HG03521 (cell line): ENCODE measurements around the gene GPR63.

Experiments
- ATAC-seq: cut with Tn5 transposase; IDR thresholded peaks from one replicate; pipeline ENCODE4 v1.9.1; 2021; ENCODE audit warnings: mild to moderate bottlenecking, moderate library complexity; ENCODE audit not compliant: unreplicated experiment

GPR63 gene, protein sequence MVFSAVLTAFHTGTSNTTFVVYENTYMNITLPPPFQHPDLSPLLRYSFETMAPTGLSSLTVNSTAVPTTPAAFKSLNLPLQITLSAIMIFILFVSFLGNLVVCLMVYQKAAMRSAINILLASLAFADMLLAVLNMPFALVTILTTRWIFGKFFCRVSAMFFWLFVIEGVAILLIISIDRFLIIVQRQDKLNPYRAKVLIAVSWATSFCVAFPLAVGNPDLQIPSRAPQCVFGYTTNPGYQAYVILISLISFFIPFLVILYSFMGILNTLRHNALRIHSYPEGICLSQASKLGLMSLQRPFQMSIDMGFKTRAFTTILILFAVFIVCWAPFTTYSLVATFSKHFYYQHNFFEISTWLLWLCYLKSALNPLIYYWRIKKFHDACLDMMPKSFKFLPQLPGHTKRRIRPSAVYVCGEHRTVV

GRCh38 chr6:96837081-96837971, at the start of gene GPR63:
GPR63 (minus strand) TSS chr6:96837477; CDS start chr6:96799731, 37,746 bp downstream.
- peak; percentile 89 for ATAC-seq

DNA sequence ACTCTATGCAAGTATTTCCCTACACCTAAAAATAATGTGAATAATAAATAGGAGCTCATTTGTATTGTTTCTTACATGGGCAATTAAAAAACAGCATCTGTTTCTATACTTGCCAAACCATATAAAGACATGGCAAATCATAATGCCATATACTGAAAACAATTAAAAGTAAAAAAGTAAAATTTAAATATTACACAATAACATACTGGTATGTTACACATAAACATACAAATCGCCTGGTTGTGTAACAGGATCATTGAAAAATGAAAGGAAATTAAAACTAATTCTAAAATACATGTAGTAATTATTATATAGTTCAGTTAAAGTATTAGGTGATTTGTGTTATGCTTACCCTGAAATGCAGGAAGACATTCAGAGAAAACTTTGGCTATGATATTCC, 49.2 kb upstream of the GPR63 start:
- no peak for ATAC-seq

DNA sequence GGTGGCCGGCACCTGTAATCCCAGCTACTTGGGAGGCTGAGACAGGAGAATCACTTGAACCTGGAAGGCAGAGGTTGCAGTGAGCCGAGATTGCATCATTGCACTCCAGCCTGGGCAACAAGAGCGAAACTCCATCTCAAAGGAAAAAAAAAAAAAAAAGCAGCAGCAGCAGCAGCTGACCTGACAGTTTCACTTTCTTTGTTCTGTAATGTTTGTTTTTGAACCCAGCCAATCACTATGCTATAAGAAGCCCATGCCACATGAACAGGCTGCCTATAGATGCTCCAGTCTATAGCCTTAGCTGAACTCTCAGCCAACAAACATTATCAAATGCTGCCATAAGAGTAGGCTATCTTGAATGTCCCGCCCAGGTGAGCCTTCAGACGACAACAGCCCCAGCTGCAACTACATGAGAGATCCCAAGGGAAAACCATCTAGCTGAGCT, 47.9 kb upstream of the GPR63 start:
- peak; percentile 86 for ATAC-seq

DNA sequence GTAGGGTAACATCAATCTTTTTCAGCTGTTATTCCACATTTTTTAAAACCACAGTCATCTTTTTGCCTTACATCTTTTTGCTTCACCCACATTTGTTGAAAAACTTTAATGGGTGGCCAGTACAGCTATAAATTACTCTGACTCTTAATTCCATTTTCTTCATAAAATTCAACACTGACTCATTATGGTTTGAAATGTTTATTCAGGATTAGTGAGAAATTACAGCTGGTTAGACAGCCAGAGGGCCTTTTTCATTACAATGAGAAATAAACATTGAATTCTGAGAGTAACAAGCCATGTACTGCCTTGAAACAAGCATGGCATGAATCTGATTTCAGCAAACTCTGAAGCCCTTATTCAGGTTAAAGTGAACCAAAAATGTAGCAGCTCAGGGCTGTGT, 40.9 kb upstream of the GPR63 start:
- ATAC-seq, result no peak

- ATAC-seq, result no peak
Measured at GRCh38 chr6:96876886-96877545, 39.7 kb upstream of the GPR63 start.

GRCh38 chr6:96872976-96873375, 35.7 kb upstream of the GPR63 start:
- ATAC-seq, result no peak

- no peak for ATAC-seq
Measured at GRCh38 chr6:96865055-96865405, 27.8 kb upstream of the GPR63 start.

DNA sequence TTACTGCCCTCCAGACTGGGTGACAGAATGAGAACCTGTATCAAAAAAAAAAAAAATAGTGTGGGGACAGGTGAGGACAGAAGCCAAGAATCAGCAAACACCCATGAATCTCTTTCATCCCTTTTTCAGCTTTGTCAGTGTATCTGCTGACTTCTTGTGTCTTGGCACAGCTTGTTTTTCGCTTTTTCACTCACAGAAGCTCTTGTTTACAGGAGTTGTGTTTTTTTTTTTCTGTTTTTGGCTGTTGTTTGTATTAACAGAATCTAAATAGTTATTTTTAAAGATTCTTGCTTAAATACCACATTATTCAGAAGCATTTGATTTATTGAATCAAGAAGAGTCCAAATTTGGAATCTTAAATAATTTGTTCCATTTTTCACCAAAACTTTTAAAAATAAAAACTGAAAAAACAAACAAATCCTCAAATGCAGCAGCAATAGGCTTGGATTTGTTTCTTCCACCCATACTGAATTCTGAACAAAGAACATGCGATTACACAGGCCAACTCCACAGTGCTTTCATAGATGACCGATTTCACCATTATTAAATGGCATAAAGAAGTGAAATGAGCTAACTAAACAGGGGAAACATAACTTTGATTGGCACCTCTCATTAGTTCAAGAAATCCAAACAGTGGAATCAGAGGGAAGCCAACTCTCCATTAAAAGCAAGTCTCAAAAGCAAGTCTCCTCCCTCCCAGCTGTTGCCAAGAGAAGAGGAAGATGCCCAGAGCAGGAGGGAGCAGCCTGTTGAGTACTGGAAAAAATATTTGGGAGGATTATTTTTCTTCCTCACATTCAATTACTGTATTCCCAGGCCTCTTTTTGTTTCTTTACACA, 27.2 kb upstream of the GPR63 start:
- no peak for ATAC-seq

DNA sequence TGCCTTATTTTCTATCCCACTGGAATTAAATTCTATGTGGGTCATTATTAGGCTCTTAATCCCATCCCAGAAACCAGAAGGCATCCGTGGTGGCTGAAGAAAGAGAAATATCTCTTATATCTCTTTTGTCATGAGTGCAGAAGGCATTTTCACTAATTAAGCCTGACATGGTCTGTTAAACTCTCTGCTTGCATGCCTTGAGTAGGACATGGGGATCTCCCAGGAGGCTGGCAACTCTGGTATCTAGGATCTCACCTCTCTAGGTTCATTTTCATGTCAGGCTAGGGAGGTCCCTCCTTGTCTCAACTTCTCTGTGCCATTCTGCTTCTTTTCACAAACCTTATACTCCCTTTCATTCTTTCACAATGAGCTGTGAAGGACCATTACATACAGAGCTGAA, 25.3 kb upstream of the GPR63 start:
- ATAC-seq, result no peak

- ATAC-seq, result no peak
Measured at GRCh38 chr6:96861588-96861987, 24.3 kb upstream of the GPR63 start.

DNA sequence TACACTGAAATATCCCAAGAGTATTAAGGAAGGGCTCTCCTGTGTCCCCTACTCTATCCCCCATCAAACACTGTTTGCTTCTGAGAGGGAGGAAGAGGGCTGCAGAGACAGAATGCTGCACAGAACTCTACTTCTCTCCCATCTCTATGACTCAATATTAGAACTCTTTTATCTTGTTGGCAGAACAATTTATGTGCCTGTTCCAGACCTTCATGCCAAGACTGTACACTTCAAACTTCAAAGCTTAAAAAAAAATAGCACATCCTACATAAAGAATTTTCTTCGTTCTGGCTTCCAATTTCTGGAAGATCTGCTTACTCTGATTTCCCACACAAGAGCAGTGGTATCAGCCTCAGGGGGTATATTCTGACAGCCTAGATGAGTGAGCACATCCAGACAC, 19.6 kb upstream of the GPR63 start:
- ATAC-seq, result no peak

DNA sequence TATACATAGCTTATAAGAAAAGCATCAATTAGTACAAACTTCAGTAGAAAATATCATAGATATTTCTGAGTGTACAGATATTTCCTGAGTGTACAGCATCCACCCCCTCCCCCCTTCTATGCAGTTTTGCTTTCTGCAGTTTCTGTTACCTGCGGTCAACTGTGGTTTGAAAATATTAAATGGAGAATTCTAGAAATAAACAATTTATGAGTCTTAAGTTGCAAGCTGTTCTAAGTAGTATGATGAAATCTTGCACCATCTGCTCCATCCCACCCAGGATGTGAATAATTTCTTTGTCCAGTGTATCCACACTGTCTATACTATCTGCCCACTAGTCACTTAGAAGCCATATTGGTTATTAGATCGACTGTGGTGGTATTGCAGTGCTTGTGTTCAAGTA, 15.8 kb upstream of the GPR63 start:
- ATAC-seq, result no peak

GRCh38 chr6:96852605-96853004, 15.3 kb upstream of the GPR63 start:
- ATAC-seq, result no peak

GRCh38 chr6:96851858-96852257, 14.6 kb upstream of the GPR63 start:
- ATAC-seq, result no peak

- ATAC-seq, result no peak
Measured at GRCh38 chr6:96849615-96850014, 12.3 kb upstream of the GPR63 start.

GRCh38 chr6:96844530-96844929, 7.3 kb upstream of the GPR63 start:
- ATAC-seq, result no peak

DNA sequence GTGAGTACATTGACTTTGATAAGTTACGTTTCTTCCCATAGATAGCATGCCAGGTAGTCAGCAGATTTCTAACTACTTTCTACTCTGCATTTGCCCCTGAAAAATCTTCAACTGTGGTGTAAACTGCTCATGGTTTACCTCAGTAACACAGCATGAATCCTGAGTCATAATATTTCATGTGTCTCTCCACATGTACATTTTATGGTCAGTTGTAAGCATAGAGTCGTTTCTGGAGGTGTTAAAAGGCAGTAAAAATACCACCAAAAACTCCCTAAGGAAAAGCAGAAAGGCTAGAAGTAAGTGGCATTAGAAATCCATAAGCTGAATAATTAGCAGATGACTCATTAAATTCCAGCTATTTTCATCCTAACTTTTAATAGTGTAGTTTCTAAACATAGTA, 4.1 kb upstream of the GPR63 start:
- ATAC-seq, result no peak

- ATAC-seq, result peak; percentile 14
Measured at GRCh38 chr6:96836631-96837080, 621 bp downstream of the GPR63 start.

DNA sequence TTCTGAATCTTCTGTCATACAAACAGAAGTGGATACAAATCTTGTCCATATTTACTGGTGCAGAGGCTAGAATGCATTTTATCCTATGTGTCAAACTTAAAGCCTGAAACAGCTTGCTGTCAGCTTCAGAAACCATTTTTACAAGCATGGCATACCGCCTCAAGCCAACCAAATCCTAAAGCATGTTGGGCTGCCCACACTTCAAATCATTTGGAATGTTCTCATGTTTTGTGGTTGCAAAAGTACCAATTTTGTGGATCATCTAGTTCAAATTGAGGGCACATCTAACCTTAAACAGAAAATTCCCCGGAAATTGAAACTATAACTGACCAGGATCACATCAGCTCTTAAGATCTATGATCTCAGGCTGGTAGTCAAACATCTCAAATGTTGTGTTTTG, 3.2 kb downstream of the GPR63 start:
- ATAC-seq, result no peak

DNA sequence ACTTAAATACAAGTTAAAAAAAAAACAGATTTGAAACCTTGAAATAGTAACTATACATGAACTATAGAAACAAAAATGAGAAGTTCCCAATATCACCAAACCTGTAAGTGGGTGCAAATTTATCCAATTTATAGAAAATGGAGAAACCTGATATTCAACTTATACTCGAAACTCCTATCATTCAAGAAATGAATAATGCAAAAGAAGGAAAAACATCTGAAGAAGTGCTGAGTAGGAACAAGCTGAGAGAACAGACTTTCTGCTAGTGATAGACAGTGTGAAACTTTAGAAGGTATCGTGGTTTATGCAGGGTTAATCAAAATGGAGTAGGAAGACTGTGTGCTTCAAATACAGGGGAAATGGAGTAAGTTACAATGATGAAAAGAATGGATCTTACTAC, 4.5 kb downstream of the GPR63 start:
- no peak for ATAC-seq
